Pancreas (tissue), 10 donors: ENCODE measurements around the gene CEP85L. TPM values are rescaled to one million over a fixed set of nuclear protein-coding genes. Genes with fewer than 3 reads are reported as not detected.

Source experiments
- ATAC-seq, 4 donors: fragments of 200-7000 bp; cut with Tn5 transposase; one replicate each; pipeline versions ENCODE4 v1.8.0 to v1.9.1; 2020; ENCODE audit warnings: mild to moderate bottlenecking in 4 of 4, moderate library complexity in 4 of 4
- DNase-seq, 6 donors: peaks; one replicate each; pipeline ENCODE4 v3.0.0-alpha.2; 2020
- FAIRE-seq: peaks from 2 replicates; lab custom pipeline; 2012; peaks lifted over from hg19 to GRCh38; lab: Jason Lieb, UNC
- H3K27ac ChIP-seq, 4 donors: fragments of 200-600 bp; sonication (generic); 1 replicate in 3 of 4; 2 replicates in 1 of 4; pipeline versions ENCODE4 v1.5.0 to v1.8.0; 2020
- H3K27me3 ChIP-seq, 4 donors: fragments of 200-600 bp; one replicate each; pipeline ENCODE4 v1.8.0; 2021
- H3K36me3 ChIP-seq, 3 donors: fragments of 200-600 bp; sonication (generic) in 1 of 3; one replicate each; pipeline versions ENCODE4 v1.5.0 to v1.8.0; 2020 to 2021
- H3K4me1 ChIP-seq, 3 donors: fragments of 200-600 bp; one replicate each; pipeline ENCODE4 v1.8.0; 2021
- H3K4me3 ChIP-seq, 4 donors: fragments of 200-600 bp; sonication (generic) in 2 of 4; one replicate each; pipeline versions ENCODE4 v1.5.0 to v1.8.0; 2020 to 2021
- H3K9me3 ChIP-seq, 4 donors: fragments of 200-600 bp; one replicate each; pipeline ENCODE4 v1.8.0; 2021
- CTCF ChIP-seq, 4 donors: fragments of 200-600 bp; sonication (generic) in 3 of 4; IDR thresholded peaks; one replicate each; pipeline versions ENCODE4 v1.5.0 to v1.8.0; 2021; ENCODE audit warnings: antibody characterized with exemption in 4 of 4
- WGBS, 2 donors: extraction: QIAGEN DNeasy Blood & Tissue Kit; methylation state at CpG; one replicate each; pipeline ENCODE4 v1.1.7; 2013; 5-methylcytosine and 5-hydroxymethylcytosine counted together
- intact Hi-C, 3 donors: fragments of 100-400 bp; cut with DNase I; formaldehyde crosslinking; loops; one replicate each; pipeline versions ENCODE4 v1.11.1 to v1.14.2; 2022
- polyA plus RNA-seq, 2 donors: library from polyadenylated mRNA; stranded (reverse); fragments of 200-250 nt; gene quantifications; one replicate each; pipeline ENCODE4 v1.2.3, GENCODE V29; 2013
- total RNA-seq, 6 donors: library from RNA; stranded (reverse); fragmentation: NEBNext Ultra II Directional in 4 of 6; extraction: Animal tissue kit (Norgen Biotek cat#: 25700) in 4 of 6; gene quantifications; one replicate each; pipeline versions ENCODE4 v1.2.1 to v1.2.4, GENCODE V29; 2021 to 2023
- donor health status: healthy with polysubstance abuse.
- donor health status: DM: no; HTN: no; CAD: no; lungs with moderate emphysema.
- donor health status: DM: no; HTN: no; CAD: no.
- donor health status: control.
- donor health status: control.
- donor health status: Bipolar disorder and iron deficiency.
- donor health status: DM: yes; HTN: yes; CAD: no.
- donor health status: DM: no; HTN: no; CAD: no.
- donor health status: DM: no; HTN: no; CAD: no.
- donor health status: DM: yes; HTN: yes; CAD: no.

Gene CEP85L
- total and polyA plus RNA-seq, 8 donors, result 1.1 to 8.1 (median 6.1) TPM

GRCh38 chr6:118630923-118631322 is 20.5 kb downstream of the CEP85L start:
- intact Hi-C loops, result no loop called here
- FAIRE-seq (no peak), ATAC-seq (no peak), DNase-seq (no peak)
- 91 to 92% methylated on average over 1 of the region's 1 CpG for WGBS, 2 donors
- Histone ChIP-seq H3K27ac (no peak overlapping the region), H3K36me3 (no peaks in the 10 kb centered on the region), H3K4me1 (peaks cover 0 to 13% (median 5%) of the 10 kb centered on the region in 3 donors), H3K4me3 (no peak overlapping the region), H3K9me3 (no peaks in the 10 kb centered on the region), H3K27me3 (no peaks in the 10 kb centered on the region)
- TF ChIP-seq CTCF (IDR thresholded peaks at IDR 0.05), result no peak

DNA sequence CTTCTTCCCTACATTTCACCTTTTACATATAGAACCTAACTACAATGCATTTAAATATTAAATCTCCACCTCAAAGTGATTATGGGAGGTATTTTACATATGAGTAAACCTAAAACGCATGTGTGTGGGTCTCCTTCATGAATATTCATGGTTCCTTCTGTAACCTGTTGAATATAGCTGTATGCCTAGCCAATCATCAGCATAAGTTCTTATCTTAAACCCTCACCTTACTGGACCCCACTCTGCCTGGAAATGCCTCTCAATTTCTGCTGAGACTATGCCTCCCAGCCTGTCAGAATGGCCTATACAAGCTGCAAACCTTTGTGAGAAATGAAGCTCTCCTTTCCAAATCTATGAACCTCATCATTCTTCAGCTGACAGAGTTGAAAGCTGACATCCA is 21.3 kb downstream of the CEP85L start:
- H3K9me3 ChIP-seq, result no peaks in the 10 kb centered on the region
- FAIRE-seq, result no peak

DNA sequence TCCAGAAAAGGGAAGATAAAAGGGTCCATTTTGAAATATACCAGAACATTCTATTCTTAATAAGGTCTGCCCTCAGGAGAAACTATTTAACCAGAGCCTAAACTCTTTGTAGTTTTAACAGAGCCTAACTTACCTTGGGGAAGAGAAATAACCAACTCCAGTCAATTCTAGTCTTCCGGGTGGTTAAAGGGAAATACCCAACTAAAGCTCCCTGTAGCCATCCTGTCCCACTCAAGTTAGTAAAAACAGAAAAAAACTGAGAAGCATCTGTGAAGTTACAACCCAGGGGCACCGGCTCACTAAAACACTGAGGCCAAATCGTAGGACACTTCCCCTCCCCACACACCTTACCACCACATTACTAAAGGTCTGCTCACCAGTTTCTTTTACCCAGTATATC is 23.7 kb downstream of the CEP85L start:
- H3K36me3 ChIP-seq, result no peaks in the 10 kb centered on the region
- TF ChIP-seq CTCF (IDR thresholded peaks at IDR 0.05), result no peak
- no peak overlapping the region for H3K27ac ChIP-seq
- WGBS, 2 donors, result 83 to 99% methylated on average over 3 of the region's 3 CpGs
- H3K4me3 ChIP-seq, result no peak overlapping the region
- intact Hi-C loops, result no loop called here
- H3K27me3 ChIP-seq, result no peaks in the 10 kb centered on the region
- FAIRE-seq, result no peak
- no peaks in the 10 kb centered on the region for H3K9me3 ChIP-seq
- DNase-seq, result no peak
- ATAC-seq, result no peak
- no peaks in the 10 kb centered on the region for H3K4me1 ChIP-seq

More for the DNA sequence above, 21.3 kb downstream of the CEP85L start:
- no peak for TF ChIP-seq CTCF (IDR thresholded peaks at IDR 0.05)
- no peaks in the 10 kb centered on the region for H3K36me3 ChIP-seq
- WGBS, 2 donors, result 70 to 85% methylated on average over 1 of the region's 1 CpG
- H3K27me3 ChIP-seq, result no peaks in the 10 kb centered on the region
- H3K4me1 ChIP-seq, result peaks cover 0 to 9% (median 5%) of the 10 kb centered on the region in 3 donors
- H3K4me3 ChIP-seq, result no peak overlapping the region
- ATAC-seq, result no peak
- no peak overlapping the region for H3K27ac ChIP-seq
- no peak for DNase-seq
- intact Hi-C loops, result no loop called here

GRCh38 chr6:118625833-118626232 is 25.6 kb downstream of the CEP85L start:
- no peaks in the 10 kb centered on the region for H3K27me3 ChIP-seq
- no peak for TF ChIP-seq CTCF (IDR thresholded peaks at IDR 0.05)
- no peak overlapping the region for H3K27ac ChIP-seq
- FAIRE-seq, result no peak
- ATAC-seq, result no peak
- no peaks in the 10 kb centered on the region for H3K4me1 ChIP-seq
- DNase-seq, result no peak
- no peaks in the 10 kb centered on the region for H3K9me3 ChIP-seq
- no peak overlapping the region for H3K4me3 ChIP-seq
- WGBS, 2 donors, result 94 to 96% methylated on average over 4 of the region's 4 CpGs
- H3K36me3 ChIP-seq, result no peaks in the 10 kb centered on the region
- intact Hi-C loops, result no loop called here

DNA sequence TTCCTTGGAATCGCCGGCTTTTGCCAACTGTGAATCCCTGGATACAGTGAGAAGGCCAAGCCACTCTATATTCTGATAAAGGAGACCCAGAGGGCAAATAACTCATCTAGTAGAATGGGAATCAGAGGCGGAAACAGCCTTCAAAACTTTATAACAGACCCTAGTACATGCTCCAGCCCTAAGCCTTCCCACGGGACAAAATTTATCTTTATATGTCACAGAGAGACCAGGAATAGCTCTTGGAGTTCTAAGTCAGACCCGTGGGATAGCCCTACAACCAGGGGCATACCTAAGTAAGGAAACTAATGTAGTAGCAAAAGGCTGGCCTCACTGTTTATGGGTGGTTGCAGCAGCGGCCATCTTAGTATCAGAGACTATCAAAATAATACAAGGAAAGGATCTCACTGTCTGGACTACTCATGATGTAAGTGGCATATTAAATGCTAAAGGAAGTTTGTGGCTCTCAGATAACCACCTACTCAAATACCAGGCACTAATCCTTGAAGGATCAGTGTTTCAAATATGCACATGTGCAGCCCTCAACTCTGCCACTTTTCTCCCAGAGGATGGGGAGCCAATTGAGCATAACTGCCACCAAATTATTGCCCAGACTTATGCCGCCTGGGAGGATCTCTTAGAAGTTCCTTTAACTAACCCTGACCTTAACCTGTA is 29.5 kb downstream of the CEP85L start:
- Histone ChIP-seq H3K36me3 (no peaks in the 10 kb centered on the region), H3K27ac (no peak overlapping the region), H3K4me3 (no peak overlapping the region), H3K9me3 (no peaks in the 10 kb centered on the region), H3K27me3 (no peaks in the 10 kb centered on the region), H3K4me1 (peaks cover 0 to 2% (median 0%) of the 10 kb centered on the region in 3 donors)
- 87 to 90% methylated on average over 7 of the region's 7 CpGs for whole genome bisulfite sequencing, 2 donors
- TF ChIP-seq CTCF (IDR thresholded peaks at IDR 0.05), result no peak
- DNase-seq (no peak), ATAC-seq (no peak), FAIRE-seq (no peak)
- intact Hi-C loops, result no loop called here
